ENCODE measurements around the gene RUNDC1. TPM values are rescaled to one million over a fixed set of nuclear protein-coding genes. Genes with fewer than 3 reads are reported as not detected.

RUNDC1 gene
- 10.2 TPM for total RNA-seq

GRCh38 chr17:42980274-42980765, at the start of gene RUNDC1:
Gene RUNDC1 (plus strand): TSS chr17:42980565. CDS start chr17:42980577, 12 bp downstream.
- Histone ChIP-seq H3K4me1 (peaks cover 0 to 9% of the 10 kb centered on the region in 2 donors), H3K9me3 (no peaks in the 10 kb centered on the region), H3K4me3 (peak within 1 kb of the TSS; percentile 96 to 98), H3K27me3 (no peaks in the 10 kb centered on the region), H3K36me3 (peaks cover 4 to 5% of the 10 kb centered on the region in 2 donors), H3K27ac (peak within 1 kb of the TSS; percentile 57 to 63)
- intact Hi-C loops (cut with DNase I), result loop anchor here (1.0 kb wide), 1 partner anchor 18 kb away; the partner anchor contains the start of gene RPL27
- TF ChIP-seq, protein P1, sequence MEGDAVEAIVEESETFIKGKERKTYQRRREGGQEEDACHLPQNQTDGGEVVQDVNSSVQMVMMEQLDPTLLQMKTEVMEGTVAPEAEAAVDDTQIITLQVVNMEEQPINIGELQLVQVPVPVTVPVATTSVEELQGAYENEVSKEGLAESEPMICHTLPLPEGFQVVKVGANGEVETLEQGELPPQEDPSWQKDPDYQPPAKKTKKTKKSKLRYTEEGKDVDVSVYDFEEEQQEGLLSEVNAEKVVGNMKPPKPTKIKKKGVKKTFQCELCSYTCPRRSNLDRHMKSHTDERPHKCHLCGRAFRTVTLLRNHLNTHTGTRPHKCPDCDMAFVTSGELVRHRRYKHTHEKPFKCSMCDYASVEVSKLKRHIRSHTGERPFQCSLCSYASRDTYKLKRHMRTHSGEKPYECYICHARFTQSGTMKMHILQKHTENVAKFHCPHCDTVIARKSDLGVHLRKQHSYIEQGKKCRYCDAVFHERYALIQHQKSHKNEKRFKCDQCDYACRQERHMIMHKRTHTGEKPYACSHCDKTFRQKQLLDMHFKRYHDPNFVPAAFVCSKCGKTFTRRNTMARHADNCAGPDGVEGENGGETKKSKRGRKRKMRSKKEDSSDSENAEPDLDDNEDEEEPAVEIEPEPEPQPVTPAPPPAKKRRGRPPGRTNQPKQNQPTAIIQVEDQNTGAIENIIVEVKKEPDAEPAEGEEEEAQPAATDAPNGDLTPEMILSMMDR (IDR thresholded peaks at IDR 0.05), result no peak
- DNase-seq (ENCODE audit: low spot score in 2 of 2), result peak; percentile 65 to 96

GRCh38 chr17:42937712-42938596, 42.4 kb upstream of the RUNDC1 start:
- TF ChIP-seq, protein P1 (IDR thresholded peaks at IDR 0.05), result peak; percentile 45 to 78 (median 50)

GRCh38 chr17:42944211-42944610, 36.2 kb upstream of the RUNDC1 start:
- intact Hi-C loops (cut with DNase I), result no loop called here
- H3K27ac ChIP-seq, result peak overlapping the region in 1 of 2 donors; percentile 56
- H3K9me3 ChIP-seq, result no peaks in the 10 kb centered on the region
- H3K4me1 ChIP-seq, result peaks cover 0 to 12% of the 10 kb centered on the region in 2 donors
- TF ChIP-seq, protein P1 (IDR thresholded peaks at IDR 0.05), result no peak
- no peaks in the 10 kb centered on the region for H3K27me3 ChIP-seq
- H3K36me3 ChIP-seq, result peaks cover 4 to 5% of the 10 kb centered on the region in 2 donors
- no peak overlapping the region for H3K4me3 ChIP-seq
- DNase-seq (ENCODE audit: low spot score in 2 of 2), result no peak

More at GRCh38 chr17:42937712-42938596, 42.4 kb upstream of the RUNDC1 start:
- Histone ChIP-seq H3K4me1 (no peaks in the 10 kb centered on the region), H3K4me3 (no peak overlapping the region), H3K27me3 (no peaks in the 10 kb centered on the region), H3K9me3 (no peaks in the 10 kb centered on the region), H3K36me3 (no peaks in the 10 kb centered on the region), H3K27ac (no peak overlapping the region)
- DNase-seq (ENCODE audit: low spot score in 2 of 2), result no peak
- intact Hi-C loops (cut with DNase I), result loop anchor here (1.0 to 2.0 kb wide), 2 partner anchors 95 to 217 kb away; no protein-coding TSS in a partner anchor

DNA sequence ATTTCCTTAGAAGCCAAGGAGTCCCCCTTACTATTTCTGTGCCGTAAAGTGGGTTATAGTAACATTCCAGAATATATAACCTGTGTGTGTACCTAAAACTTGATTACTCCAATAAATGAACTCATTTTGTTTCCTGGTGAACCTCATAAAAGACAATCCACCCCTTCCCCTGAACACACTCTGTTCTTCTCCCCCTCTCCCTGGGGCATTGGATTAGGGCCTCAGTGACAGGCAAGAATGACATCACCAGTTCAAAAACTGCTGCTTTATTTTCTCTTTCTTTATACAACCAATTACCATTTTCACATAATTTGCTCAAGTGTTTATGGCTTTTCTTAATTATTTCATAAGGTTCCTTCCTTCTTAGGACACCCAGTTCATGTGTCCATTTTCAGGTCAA, 33.6 kb upstream of the RUNDC1 start:
- no peak for DNase-seq (ENCODE audit: low spot score in 2 of 2)
- intact Hi-C loops (cut with DNase I), result no loop called here
- H3K4me1 ChIP-seq, result peaks cover 0 to 12% of the 10 kb centered on the region in 2 donors
- no peaks in the 10 kb centered on the region for H3K27me3 ChIP-seq
- H3K27ac ChIP-seq, result peak overlapping the region; percentile 56 to 66
- H3K9me3 ChIP-seq, result no peaks in the 10 kb centered on the region
- no peak overlapping the region for H3K4me3 ChIP-seq
- H3K36me3 ChIP-seq, result peaks cover 18 to 20% of the 10 kb centered on the region in 2 donors
- TF ChIP-seq, protein P1 (IDR thresholded peaks at IDR 0.05), result no peak

GRCh38 chr17:42950044-42950783, 30.2 kb upstream of the RUNDC1 start:
- DNase-seq (ENCODE audit: low spot score in 2 of 2), result no peak
- H3K9me3 ChIP-seq, result no peaks in the 10 kb centered on the region
- intact Hi-C loops (cut with DNase I), result no loop called here
- TF ChIP-seq, protein P1 (IDR thresholded peaks at IDR 0.05), result no peak
- no peak overlapping the region for H3K4me3 ChIP-seq
- no peaks in the 10 kb centered on the region for H3K27me3 ChIP-seq
- H3K27ac ChIP-seq, result no peak overlapping the region
- peaks cover 0 to 7% of the 10 kb centered on the region in 2 donors for H3K4me1 ChIP-seq
- peaks cover 51 to 52% of the 10 kb centered on the region in 2 donors for H3K36me3 ChIP-seq
